ENCODE measurements around the gene PAFAH1B2. TPM values are rescaled to one million over a fixed set of nuclear protein-coding genes. Genes with fewer than 3 reads are reported as not detected.

PAFAH1B2 gene
- total RNA-seq, 1 donor from 2014 or later: 78.7 TPM

DNA sequence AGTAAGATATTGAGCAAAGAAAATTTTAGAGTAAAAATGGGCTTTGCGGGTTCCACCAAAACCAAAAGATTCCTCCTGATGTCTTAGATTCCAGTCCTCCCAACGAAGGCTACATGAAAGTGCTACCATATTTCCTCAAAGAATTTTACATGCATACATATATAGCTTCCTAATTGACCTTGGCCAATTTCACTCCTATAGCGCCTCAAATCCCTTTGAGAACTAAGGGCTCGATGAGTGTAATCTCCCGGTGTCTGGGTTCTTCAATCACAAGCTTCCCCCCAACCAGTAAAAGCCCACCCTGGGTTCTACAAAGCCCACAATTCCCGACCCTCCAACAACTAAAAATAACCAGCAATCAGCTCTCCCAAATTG, 47.1 kb upstream of the PAFAH1B2 start:
- Mint-ChIP-seq H3K9me3 (peaks cover 3% of the 10 kb centered on the region), H3K4me3 (peak overlapping the region; percentile 95), H3K27ac (peak overlapping the region; percentile 94), H3K36me3 (ENCODE audit: low read depth) (peaks cover 14% of the 10 kb centered on the region), H3K27me3 (no peaks in the 10 kb centered on the region), H3K4me1 (peaks cover 70% of the 10 kb centered on the region)
- POLR2A ChIA-PET: interaction anchor here (0.6 to 2.7 kb wide), 12 partner anchors 13 to 171 kb away, joined by 3 to 18 read pairs (median 4); partner anchors contain the start of gene PAFAH1B2
- DNase-seq (no peak), ATAC-seq (ENCODE audit: low read depth) (no peak)
- intact Hi-C loops (cut with micrococcal nuclease): loop anchor here (2.0 to 5.0 kb wide), 5 partner anchors 18 to 325 kb away; partner anchors contain the start of genes BUD13, PAFAH1B2 and ZPR1
- CTCF ChIA-PET: interaction anchor here (1.0 to 1.8 kb wide), 8 partner anchors 14 to 306 kb away, joined by 3 to 6 read pairs (median 3); partner anchors contain the start of gene APOA5
- TF ChIP-seq, protein P1, sequence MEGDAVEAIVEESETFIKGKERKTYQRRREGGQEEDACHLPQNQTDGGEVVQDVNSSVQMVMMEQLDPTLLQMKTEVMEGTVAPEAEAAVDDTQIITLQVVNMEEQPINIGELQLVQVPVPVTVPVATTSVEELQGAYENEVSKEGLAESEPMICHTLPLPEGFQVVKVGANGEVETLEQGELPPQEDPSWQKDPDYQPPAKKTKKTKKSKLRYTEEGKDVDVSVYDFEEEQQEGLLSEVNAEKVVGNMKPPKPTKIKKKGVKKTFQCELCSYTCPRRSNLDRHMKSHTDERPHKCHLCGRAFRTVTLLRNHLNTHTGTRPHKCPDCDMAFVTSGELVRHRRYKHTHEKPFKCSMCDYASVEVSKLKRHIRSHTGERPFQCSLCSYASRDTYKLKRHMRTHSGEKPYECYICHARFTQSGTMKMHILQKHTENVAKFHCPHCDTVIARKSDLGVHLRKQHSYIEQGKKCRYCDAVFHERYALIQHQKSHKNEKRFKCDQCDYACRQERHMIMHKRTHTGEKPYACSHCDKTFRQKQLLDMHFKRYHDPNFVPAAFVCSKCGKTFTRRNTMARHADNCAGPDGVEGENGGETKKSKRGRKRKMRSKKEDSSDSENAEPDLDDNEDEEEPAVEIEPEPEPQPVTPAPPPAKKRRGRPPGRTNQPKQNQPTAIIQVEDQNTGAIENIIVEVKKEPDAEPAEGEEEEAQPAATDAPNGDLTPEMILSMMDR (IDR thresholded peaks at IDR 0.05): no peak

DNA sequence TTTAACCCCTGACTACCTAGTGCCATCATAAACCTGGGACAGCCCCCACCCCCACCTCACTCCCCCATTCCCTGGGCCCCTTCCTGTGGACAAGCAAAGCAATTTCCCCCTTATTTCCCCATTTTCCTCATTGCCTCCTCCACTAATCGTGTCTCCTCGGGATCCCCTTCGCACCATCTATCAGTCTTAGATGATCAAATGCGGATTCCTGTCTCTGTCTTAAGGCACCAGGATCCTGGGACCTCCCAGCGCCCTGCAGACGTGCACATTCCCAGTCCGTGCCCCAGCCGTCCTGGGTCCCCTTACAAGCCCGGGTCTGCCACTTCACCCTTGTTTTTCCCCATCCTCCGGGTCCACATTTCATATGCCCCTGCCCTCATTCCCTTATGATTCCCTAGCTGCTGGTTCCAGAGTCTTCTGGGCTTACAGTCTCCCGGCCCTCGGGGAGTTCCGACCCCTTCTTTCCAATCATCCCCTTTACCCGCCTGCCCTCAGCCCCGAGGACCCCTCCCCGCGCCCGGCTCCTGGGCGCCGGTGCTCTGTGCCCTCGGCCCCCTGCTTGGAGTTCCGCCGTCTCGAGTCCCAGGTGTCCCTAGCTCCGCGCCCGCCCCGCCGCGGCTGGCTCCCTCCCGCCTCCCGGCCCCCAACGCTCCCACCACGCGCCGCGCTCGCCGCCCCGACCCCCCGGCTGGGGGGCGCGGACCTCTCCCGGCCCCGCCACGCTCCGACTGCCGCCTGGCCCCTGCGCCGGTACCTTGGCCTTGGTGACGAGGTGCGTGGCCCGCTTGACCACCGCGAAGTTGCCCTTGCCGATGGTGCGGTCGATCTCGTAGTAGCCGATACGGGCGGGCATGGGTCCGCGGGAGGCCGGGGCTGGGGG, 46.5 kb upstream of the PAFAH1B2 start:
- Mint-ChIP-seq H3K4me1 (peaks cover 63% of the 10 kb centered on the region), H3K4me3 (peak overlapping the region; percentile 95), H3K27me3 (no peaks in the 10 kb centered on the region), H3K36me3 (ENCODE audit: low read depth) (peaks cover 8% of the 10 kb centered on the region), H3K27ac (peak overlapping the region; percentile 94), H3K9me3 (no peaks in the 10 kb centered on the region)
- DNase-seq (no peak), ATAC-seq (ENCODE audit: low read depth) (peak; percentile 22)
- CTCF ChIA-PET: interaction anchor here (0.9 to 3.3 kb wide), 11 partner anchors 72 to 306 kb away, joined by 3 to 31 read pairs (median 3); partner anchors contain the start of gene APOA5
- POLR2A ChIA-PET: interaction anchor here (0.6 to 2.7 kb wide), 22 partner anchors 34 to 1958 kb away, joined by 3 to 18 read pairs (median 3); partner anchors contain the start of genes PAFAH1B2 and SIDT2
- TF ChIP-seq, protein P1 (IDR thresholded peaks at IDR 0.05): no peak
- intact Hi-C loops (cut with micrococcal nuclease): loop anchor here (1.0 to 5.0 kb wide), 11 partner anchors 19 to 325 kb away; partner anchors contain the start of genes BUD13, PAFAH1B2 and ZPR1

DNA sequence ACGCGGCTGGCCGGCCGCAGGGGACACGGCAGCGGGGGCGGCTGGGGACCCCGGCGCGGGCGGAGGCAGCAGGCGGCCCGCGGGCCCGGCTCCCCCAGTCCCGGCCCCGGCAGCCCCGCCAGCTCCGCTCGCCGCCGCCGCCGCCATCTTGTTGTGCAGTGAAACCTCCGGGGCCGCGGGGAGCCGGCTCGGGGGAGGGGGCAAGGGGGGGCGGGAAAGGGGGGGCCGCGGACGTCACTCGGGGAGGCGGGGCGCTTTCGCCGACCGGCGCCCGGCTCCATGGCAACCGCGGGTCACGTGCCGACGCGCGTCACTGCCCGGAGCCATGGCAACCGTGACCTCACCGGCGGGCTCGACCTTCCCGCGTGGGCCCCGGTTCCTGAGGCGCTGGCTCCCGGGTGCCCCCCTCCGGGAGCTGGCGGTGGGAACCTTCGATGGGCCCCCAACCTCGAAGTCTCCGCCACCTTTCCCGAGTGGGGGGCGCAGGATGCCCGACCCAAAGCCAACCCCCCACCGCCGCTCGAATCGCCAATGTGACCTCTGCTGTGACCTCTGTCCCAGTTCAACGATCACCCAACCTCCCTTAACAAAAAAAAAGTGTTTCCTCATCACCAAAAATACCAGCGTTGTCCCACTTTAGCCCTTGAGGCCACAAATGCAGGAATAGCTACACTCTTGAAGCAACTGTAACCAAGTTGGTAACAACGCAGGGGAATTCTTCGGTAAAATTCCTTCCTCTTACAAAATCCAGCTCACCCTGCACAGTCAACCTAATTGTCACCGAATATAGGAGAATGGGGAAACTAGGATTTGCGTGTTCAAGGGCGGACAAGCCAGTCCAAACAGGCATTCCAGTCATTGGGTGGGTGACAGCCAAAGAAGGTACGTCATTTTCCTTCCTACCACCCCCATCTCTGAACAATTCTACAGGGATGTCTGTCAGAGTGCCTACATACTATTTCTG, 45.5 kb upstream of the PAFAH1B2 start, which contains the start of gene SIK3:
Gene SIK3 (minus strand): TSS at position 160 of the 964 bp plus-strand sequence. CDS start 13 bp downstream, at position 147.
- POLR2A ChIA-PET: interaction anchor here (0.5 to 2.7 kb wide), 26 partner anchors 35 to 1957 kb away, joined by 3 to 18 read pairs (median 3); partner anchors contain the start of genes PAFAH1B2, SIDT2 and ZPR1
- ATAC-seq (ENCODE audit: low read depth): peak; percentile 74
- CTCF ChIA-PET: interaction anchor here (0.7 to 3.3 kb wide), 18 partner anchors 21 to 228 kb away, joined by 3 to 31 read pairs (median 4); no protein-coding TSS in a partner anchor
- H3K4me1 Mint-ChIP-seq: peaks cover 55% of the 10 kb centered on the region
- TF ChIP-seq, protein P1 (IDR thresholded peaks at IDR 0.05): no peak
- H3K27ac Mint-ChIP-seq: peak within 1 kb of the TSS; percentile 97
- intact Hi-C loops (cut with micrococcal nuclease): loop anchor here (1.0 to 5.0 kb wide), 9 partner anchors 44 to 326 kb away; partner anchors contain the start of genes BUD13, PAFAH1B2 and ZPR1
- DNase-seq: peak; percentile 96
- no peaks in the 10 kb centered on the region for H3K9me3 Mint-ChIP-seq
- peak within 1 kb of the TSS; percentile 95 for H3K4me3 Mint-ChIP-seq
- no peaks in the 10 kb centered on the region for H3K27me3 Mint-ChIP-seq
- peaks cover 7% of the 10 kb centered on the region for H3K36me3 Mint-ChIP-seq (ENCODE audit: low read depth)

DNA sequence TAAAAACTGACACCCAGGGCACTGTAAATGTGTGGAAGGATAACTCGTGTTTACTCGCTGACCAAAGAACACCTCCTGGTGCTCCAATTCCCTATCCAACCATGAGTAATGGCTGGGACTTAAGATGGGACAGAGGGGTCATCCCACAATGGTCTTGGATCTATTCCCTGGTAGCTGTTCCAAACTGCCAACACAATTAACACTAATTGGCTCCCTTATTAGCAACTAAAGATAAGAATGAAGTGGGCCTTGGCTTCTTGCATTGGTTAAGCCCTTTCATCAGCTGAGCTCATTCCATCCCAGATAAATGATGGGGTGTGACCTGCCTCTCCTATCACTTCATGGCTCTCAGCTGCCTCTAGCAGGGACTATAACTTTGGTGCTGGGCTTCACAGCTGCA, 44.4 kb upstream of the PAFAH1B2 start:
- Mint-ChIP-seq H3K27ac (peak overlapping the region; percentile 97), H3K36me3 (ENCODE audit: low read depth) (peaks cover 7% of the 10 kb centered on the region), H3K4me1 (peaks cover 44% of the 10 kb centered on the region), H3K27me3 (no peaks in the 10 kb centered on the region), H3K4me3 (peak overlapping the region; percentile 91), H3K9me3 (no peaks in the 10 kb centered on the region)
- POLR2A ChIA-PET: interaction anchor here (1.3 to 2.0 kb wide), 4 partner anchors 170 to 219 kb away, joined by 3 to 6 read pairs (median 5); no protein-coding TSS in a partner anchor
- ATAC-seq (ENCODE audit: low read depth) (no peak), DNase-seq (no peak)
- CTCF ChIA-PET: interaction anchor here (0.6 to 3.3 kb wide), 10 partner anchors 22 to 229 kb away, joined by 3 to 31 read pairs (median 4); no protein-coding TSS in a partner anchor
- intact Hi-C loops (cut with micrococcal nuclease): loop anchor here (2.0 to 5.0 kb wide), 5 partner anchors 43 to 327 kb away; partner anchors contain the start of genes BUD13, PAFAH1B2 and ZPR1
- TF ChIP-seq, protein P1 (IDR thresholded peaks at IDR 0.05): no peak

Data from activated B cell treated with CpG ODN at 0.5 μM for 24 hours (primary cell).